Cardiac fibroblast (primary cell): ENCODE measurements around the gene BTG4.
A peak's percentile ranks its signal among the peaks of the same experiment; 100 is the strongest.

Source experiments
- DNase-seq, 2 donors: peaks; one replicate each; pipeline versions ENCODE4 v3.0.0 to v3.0.0-alpha.2; 2010; ENCODE audit warnings: low read depth in 2 of 2
- H3K4me3 ChIP-seq, 2 donors: replicated peaks in 1 of 2; 1 replicate in 1 of 2; 2 replicates in 1 of 2; pipeline ENCODE4 v1.5.1; 2011; ENCODE audit warnings: low read depth in 2 of 2, low read length in 2 of 2, mild to moderate bottlenecking in 2 of 2, moderate library complexity in 1 of 2
- CTCF ChIP-seq: IDR thresholded peaks from one replicate; pipeline ENCODE4 v1.5.1; 2011; ENCODE audit warnings: low read depth, mild to moderate bottlenecking, low read length, inconsistent platforms

BTG4 gene

GRCh38 chr11:111512296-111513239, at the start of gene BTG4:
Gene BTG4 (minus strand): TSS chr11:111512386. CDS start chr11:111498776, 13,610 bp downstream.
- H3K4me3 ChIP-seq: peak within 1 kb of the TSS; percentile 51 to 53
- no peak for TF ChIP-seq CTCF
- peak in 1 of 2 donors; percentile 13 for DNase-seq

GRCh38 chr11:111561791-111562325, 49.7 kb upstream of the BTG4 start:
- no peak for TF ChIP-seq CTCF

GRCh38 chr11:111561306-111561705, 49.1 kb upstream of the BTG4 start:
- no peak for TF ChIP-seq CTCF
- H3K4me3 ChIP-seq: no peak overlapping the region
- DNase-seq: peak in 1 of 2 donors; percentile 28

More at GRCh38 chr11:111561791-111562325, 49.7 kb upstream of the BTG4 start:
- peak; percentile 66 to 84 for DNase-seq
- H3K4me3 ChIP-seq: no peak overlapping the region

GRCh38 chr11:111560800-111561199, 48.6 kb upstream of the BTG4 start:
- no peak for DNase-seq
- TF ChIP-seq CTCF: no peak
- H3K4me3 ChIP-seq: no peak overlapping the region

GRCh38 chr11:111559800-111560464, 47.7 kb upstream of the BTG4 start:
- no peak for DNase-seq
- TF ChIP-seq CTCF: no peak
- no peak overlapping the region for H3K4me3 ChIP-seq

GRCh38 chr11:111557425-111558111, 45.4 kb upstream of the BTG4 start:
- no peak for TF ChIP-seq CTCF
- H3K4me3 ChIP-seq: no peak overlapping the region
- peak; percentile 74 to 96 for DNase-seq
